Ovary (tissue), 3 donors: ENCODE data around the gene TBCE.

Experiments used
- POLR2A ChIP-seq: fragments of 450-650 bp; IDR thresholded peaks from one replicate; pipeline ENCODE4 v1.6.1; 2017; ENCODE audit warnings: antibody characterized with exemption, mild to moderate bottlenecking, moderate library complexity
- TF ChIP-seq, protein P1 (sequence below), 3 donors: fragments of 450-650 bp in 2 of 3; fragments of 200-600 bp in 1 of 3; IDR thresholded peaks; one replicate each; pipeline versions ENCODE4 v1.5.1 to v1.8.0; 2016 to 2022; ENCODE audit warnings: antibody characterized with exemption in 3 of 3, mild to moderate bottlenecking in 1 of 3
- donor health status: DM: no; HTN: no; CAD: no.

DNA sequence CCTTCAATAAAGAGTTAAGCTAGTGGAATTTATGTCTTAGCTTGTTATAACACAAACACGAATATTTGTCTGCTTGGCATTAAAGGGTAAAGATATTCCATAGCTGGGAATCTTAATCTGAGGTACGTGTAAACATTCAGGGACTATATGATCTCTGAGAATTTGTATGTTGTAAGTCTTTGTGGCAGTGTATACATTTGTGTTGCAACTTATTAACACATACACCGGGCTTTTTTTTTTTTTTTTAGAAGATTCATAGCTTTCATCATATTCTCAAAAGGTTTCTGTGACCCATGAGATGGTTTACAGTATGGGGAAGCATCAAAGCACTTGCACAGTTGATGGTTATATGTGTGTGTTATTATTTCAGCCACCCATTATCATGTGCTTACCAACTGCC is 35.8 kb upstream of the TBCE start:
- TF ChIP-seq, protein P1, sequence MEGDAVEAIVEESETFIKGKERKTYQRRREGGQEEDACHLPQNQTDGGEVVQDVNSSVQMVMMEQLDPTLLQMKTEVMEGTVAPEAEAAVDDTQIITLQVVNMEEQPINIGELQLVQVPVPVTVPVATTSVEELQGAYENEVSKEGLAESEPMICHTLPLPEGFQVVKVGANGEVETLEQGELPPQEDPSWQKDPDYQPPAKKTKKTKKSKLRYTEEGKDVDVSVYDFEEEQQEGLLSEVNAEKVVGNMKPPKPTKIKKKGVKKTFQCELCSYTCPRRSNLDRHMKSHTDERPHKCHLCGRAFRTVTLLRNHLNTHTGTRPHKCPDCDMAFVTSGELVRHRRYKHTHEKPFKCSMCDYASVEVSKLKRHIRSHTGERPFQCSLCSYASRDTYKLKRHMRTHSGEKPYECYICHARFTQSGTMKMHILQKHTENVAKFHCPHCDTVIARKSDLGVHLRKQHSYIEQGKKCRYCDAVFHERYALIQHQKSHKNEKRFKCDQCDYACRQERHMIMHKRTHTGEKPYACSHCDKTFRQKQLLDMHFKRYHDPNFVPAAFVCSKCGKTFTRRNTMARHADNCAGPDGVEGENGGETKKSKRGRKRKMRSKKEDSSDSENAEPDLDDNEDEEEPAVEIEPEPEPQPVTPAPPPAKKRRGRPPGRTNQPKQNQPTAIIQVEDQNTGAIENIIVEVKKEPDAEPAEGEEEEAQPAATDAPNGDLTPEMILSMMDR (IDR thresholded peaks at IDR 0.05) = no peak
- TF ChIP-seq POLR2A = no peak
